GM19240 (cell line): Measurements from ENCODE around the gene LRRN4CL.
"Not testable (repeated sequence)": the region's sequence is repeated elsewhere in the genome, so short reads cannot be mapped to it uniquely, and the experiment has no call there.

Experiments used
- DNase-seq: peaks from one replicate; pipeline ENCODE4 v3.0.0; 2011; ENCODE audit warnings: low spot score; ENCODE audit not compliant: insufficient read length

The LRRN4CL gene

GRCh38 chr11:62709247-62710000 is 20.1 kb upstream of the LRRN4CL start:
- DNase-seq: peak; percentile 85

- DNase-seq: no peak
Measured at GRCh38 chr11:62708793-62709192, 19.5 kb upstream of the LRRN4CL start.

GRCh38 chr11:62708392-62708791 is 19.1 kb upstream of the LRRN4CL start:
- no peak for DNase-seq

- DNase-seq: no peak
Measured at GRCh38 chr11:62707277-62707861, 18.0 kb upstream of the LRRN4CL start, which contains the start of the genes BSCL2 and GNG3. Gene BSCL2 (minus strand): TSS chr11:62707424. CDS start chr11:62707195, 229 bp downstream. Gene GNG3 (plus strand): TSS chr11:62707676. CDS start chr11:62708296, 620 bp downstream.

- no peak for DNase-seq
Measured at GRCh38 chr11:62706850-62707247, 17.5 kb upstream of the LRRN4CL start.

GRCh38 chr11:62705880-62706849 is 16.8 kb upstream of the LRRN4CL start:
- peak; percentile 72 for DNase-seq

GRCh38 chr11:62705413-62705812 is 16.1 kb upstream of the LRRN4CL start:
- DNase-seq: no peak

- DNase-seq: not testable (repeated sequence)
Measured at GRCh38 chr11:62703921-62704320, 14.6 kb upstream of the LRRN4CL start.

GRCh38 chr11:62702246-62702645 is 12.9 kb upstream of the LRRN4CL start:
- no peak for DNase-seq

- peak; percentile 76 for DNase-seq
Measured at GRCh38 chr11:62694455-62695167, 5.3 kb upstream of the LRRN4CL start.

GRCh38 chr11:62693624-62694023 is 4.3 kb upstream of the LRRN4CL start:
- not testable (repeated sequence) for DNase-seq

- DNase-seq: no peak
Measured at GRCh38 chr11:62688491-62688890, 839 bp downstream of the LRRN4CL start.

GRCh38 chr11:62687508-62688396 is 1.6 kb downstream of the LRRN4CL start:
- DNase-seq: no peak

- DNase-seq: no peak
Measured at GRCh38 chr11:62682518-62682917, 6.8 kb downstream of the LRRN4CL start.

GRCh38 chr11:62680825-62681240 is 8.5 kb downstream of the LRRN4CL start:
- DNase-seq: no peak

GRCh38 chr11:62678770-62679696 is 10.3 kb downstream of the LRRN4CL start, which contains the start of gene UBXN1:
Gene UBXN1 (minus strand): TSS chr11:62679073. CDS start chr11:62678923, 150 bp downstream.
- peak; percentile 92 for DNase-seq

- DNase-seq: no peak
Measured at GRCh38 chr11:62678433-62678769, 10.9 kb downstream of the LRRN4CL start.

GRCh38 chr11:62677714-62678113 is 11.6 kb downstream of the LRRN4CL start:
- DNase-seq: no peak

- DNase-seq: no peak
Measured at GRCh38 chr11:62677156-62677555, 12.2 kb downstream of the LRRN4CL start.
